Rectal smooth muscle tissue (tissue), 1 donor: Measurements from ENCODE around the gene TOPORS.
"Not testable (repeated sequence)": the region's sequence is repeated elsewhere in the genome, so short reads cannot be mapped to it uniquely, and the experiment has no call there.

Experiments
- H3K27ac ChIP-seq: one replicate; pipeline ENCODE4 v1.7.0; 2013; ENCODE audit warnings: low read depth, low read length, inconsistent platforms
- H3K27me3 ChIP-seq: one replicate; pipeline ENCODE4 v1.7.0; 2013; ENCODE audit warnings: low read length; ENCODE audit not compliant: control insufficient read depth, insufficient read depth
- H3K36me3 ChIP-seq: one replicate; pipeline ENCODE4 v1.7.0; 2013; ENCODE audit warnings: low read length; ENCODE audit not compliant: control insufficient read depth, insufficient read depth
- H3K4me1 ChIP-seq: one replicate; pipeline ENCODE4 v1.7.0; 2013; ENCODE audit warnings: low read length; ENCODE audit not compliant: control insufficient read depth, insufficient read depth
- H3K4me3 ChIP-seq: one replicate; pipeline ENCODE4 v1.7.0; 2013; ENCODE audit warnings: low read length
- H3K9ac ChIP-seq: one replicate; pipeline ENCODE4 v1.7.0; 2013; ENCODE audit warnings: low read length

Gene TOPORS

DNA sequence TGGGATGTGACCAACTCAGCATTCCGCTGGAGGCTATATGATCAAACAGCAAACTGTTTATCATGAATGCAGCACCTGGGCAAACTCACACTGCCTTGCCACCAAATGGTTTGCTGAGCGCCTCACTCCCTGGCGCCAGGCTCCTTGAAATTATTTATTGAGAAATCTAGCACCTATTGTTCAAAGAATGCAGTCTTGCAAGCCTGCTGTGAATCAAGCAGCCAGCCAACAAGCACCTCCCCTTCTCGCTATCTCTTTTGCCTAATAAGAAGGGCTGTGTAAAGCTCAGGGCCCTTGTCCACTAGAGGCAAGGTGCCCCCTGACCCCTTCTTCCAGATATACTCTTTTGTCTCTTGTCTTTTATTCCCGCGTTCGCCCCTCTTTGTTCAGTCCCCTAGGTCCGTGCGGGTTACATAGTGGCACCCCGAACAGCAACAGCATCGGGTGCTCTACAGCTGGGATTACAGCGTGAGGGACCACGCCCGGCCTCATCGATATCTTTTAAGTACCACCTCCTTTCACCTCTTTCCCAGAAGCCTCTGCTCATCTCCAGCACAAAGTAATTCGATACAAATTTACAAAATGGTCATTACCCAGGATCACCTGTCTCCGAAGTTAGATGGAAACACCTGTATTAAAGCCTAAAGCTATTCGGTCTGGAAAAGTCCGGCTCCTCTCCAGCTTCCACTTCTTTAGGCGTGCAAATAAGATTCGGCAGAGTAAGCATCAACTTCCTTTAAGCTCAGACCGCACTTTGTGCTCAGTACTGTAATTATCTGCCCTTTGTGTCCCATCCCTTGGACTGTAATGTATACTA is 27.3 kb downstream of the TOPORS start:
- H3K4me3 ChIP-seq, result peak overlapping the region; percentile 94
- peak overlapping the region; percentile 16 for H3K9ac ChIP-seq
- peak overlapping the region; percentile 92 for H3K27ac ChIP-seq
- H3K4me1 ChIP-seq, result peaks cover 3% of the 10 kb centered on the region
- H3K27me3 ChIP-seq, result no peaks in the 10 kb centered on the region
- no peaks in the 10 kb centered on the region for H3K36me3 ChIP-seq

DNA sequence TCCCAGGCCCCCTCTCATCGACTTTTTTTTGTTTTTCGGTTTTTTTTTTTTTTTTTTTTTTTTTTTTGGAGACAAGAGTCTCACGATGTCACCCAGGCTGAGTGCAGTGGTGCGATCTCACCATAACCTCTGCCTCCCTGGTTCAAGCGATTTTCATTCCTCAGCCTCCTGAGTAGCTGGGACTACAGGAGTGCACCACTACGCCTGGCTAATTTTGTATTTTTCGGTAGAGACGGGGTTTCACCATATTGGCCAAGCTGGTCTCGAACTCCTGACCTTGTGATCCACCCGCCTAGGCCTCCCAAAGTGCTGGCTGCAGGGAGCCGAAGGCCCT is 27.9 kb downstream of the TOPORS start:
- H3K9ac ChIP-seq, H3K4me1 ChIP-seq, H3K27me3 ChIP-seq, H3K36me3 ChIP-seq, H3K27ac ChIP-seq: not testable (repeated sequence)
- H3K4me3 ChIP-seq, result peak overlapping the region; percentile 94

DNA sequence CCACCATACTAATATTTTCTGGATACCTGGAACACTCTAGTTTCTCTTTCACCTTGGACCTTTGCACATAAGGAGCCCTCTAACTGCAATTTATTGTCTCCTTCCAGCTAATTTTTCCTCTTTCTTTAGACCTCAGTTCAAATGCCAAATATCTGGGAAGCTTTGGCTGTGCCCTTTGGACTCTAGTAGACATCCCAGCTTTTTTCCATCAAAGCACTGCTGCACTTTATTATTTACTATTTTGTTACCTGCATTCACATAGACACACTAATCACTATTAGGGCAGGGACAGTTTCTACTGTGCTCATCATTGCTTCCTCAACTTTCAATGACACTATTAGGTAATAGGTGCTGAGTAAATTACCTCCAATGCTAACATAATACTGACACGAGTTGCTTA is 28.5 kb downstream of the TOPORS start:
- H3K4me1 ChIP-seq, result peaks cover 3% of the 10 kb centered on the region
- no peak overlapping the region for H3K9ac ChIP-seq
- no peaks in the 10 kb centered on the region for H3K27me3 ChIP-seq
- H3K36me3 ChIP-seq, result no peaks in the 10 kb centered on the region
- no peak overlapping the region for H3K27ac ChIP-seq
- no peak overlapping the region for H3K4me3 ChIP-seq

DNA sequence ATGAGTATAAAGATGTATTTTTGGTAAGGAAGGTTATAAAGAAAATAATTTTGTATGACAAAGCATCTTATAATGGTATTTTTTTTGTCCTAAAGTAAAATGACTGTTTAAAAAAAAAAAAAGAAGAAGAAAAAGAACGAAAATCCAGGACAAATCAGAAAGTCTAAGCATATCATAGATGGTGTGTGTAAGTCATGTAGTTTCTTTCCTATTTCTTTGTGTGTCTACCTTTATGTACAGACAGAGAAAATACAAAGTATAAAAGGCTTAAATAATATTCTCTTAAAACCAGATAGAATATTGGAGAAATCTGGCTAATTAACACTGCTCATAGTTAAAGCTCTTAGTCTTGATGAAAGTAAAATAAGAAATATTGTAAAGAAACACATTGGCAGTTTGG is 34.1 kb downstream of the TOPORS start:
- Histone ChIP-seq H3K27me3 (no peaks in the 10 kb centered on the region), H3K4me3 (no peak overlapping the region), H3K36me3 (no peaks in the 10 kb centered on the region), H3K4me1 (no peaks in the 10 kb centered on the region), H3K27ac (no peak overlapping the region), H3K9ac (no peak overlapping the region)

DNA sequence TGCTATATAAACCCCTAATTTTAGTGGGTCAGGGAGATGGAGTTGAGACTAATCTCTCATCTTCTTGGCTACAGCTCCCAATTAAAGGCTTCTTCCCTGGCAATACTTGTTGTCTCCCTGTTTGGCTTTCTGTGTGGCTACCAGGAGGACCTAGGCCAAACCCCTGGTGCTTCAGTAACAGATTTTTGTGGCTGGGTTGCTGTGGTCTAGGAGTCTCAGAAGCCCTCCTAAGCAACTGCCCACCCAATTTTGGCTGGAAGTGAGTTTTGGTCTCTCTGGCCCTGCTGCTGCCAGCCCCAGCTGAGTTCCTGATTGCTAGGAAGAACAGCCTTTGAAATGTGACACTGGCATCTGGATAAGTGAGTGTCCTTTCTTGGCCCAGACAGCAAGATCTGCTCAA is 36.1 kb downstream of the TOPORS start:
- Histone ChIP-seq H3K4me1 (no peaks in the 10 kb centered on the region), H3K9ac (no peak overlapping the region), H3K27ac (no peak overlapping the region), H3K4me3 (no peak overlapping the region), H3K36me3 (no peaks in the 10 kb centered on the region), H3K27me3 (no peaks in the 10 kb centered on the region)

DNA sequence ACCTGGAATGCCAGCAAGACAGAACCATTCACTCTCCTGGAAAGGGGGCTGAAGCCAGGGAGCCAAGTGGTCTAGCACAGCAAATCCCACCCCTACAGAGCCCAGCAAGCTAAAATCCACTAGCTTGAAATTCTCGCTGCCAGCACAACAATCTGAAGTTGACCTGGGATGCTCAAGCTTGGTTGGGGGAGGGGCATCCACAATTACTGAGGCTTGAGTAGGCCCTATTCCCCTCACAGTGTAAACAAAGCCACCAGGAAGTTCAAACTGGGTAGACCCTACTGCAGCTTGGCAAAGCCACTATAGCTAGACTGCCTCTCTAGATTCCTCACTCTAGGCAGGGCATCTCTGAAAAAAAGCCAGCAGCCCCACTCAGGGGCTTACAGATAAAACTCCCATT is 43.7 kb downstream of the TOPORS start:
- Histone ChIP-seq H3K4me1 (no peaks in the 10 kb centered on the region), H3K36me3 (no peaks in the 10 kb centered on the region), H3K27me3 (no peaks in the 10 kb centered on the region), H3K27ac (no peak overlapping the region), H3K4me3 (no peak overlapping the region), H3K9ac (no peak overlapping the region)

DNA sequence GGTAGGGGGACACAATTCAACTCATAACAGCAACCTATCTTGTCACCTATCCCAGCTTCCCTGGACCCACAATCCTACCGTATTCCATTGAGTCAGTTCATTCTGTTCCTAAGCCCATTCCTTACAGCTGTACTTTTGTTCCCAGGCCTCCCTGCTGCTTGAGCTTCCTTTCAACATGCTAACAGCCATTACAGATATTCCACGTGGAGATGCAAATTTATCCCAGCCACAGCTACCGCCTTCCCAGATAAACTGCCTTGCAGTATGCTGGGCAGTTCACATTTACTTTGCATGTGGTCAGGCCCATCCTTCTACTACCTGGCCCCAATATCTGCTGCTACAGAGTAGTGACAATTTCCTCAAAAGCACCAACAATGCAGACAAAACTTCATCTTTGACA is 49.4 kb downstream of the TOPORS start:
- H3K9ac ChIP-seq, result no peak overlapping the region
- H3K4me1 ChIP-seq, result no peaks in the 10 kb centered on the region
- H3K36me3 ChIP-seq, result no peaks in the 10 kb centered on the region

DNA sequence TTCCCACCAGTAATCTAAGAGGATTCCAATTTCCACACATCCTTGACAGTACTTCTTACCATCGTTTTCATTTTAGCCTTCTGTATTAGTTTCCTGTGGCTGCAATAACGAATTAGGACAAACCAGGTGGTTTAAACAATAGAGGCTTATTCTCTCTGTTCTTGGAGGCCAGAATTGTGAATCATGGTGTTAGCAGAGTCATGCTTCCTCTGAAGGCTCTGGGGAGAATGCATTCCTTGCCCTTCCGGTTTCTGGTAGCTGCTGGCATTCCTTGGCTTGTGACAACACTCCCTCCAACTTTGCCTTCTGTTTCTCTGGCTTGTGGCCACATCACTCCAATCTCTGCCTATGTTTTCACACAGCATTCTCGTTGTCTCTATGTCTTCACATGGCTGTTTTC is 49.9 kb downstream of the TOPORS start:
- Histone ChIP-seq H3K9ac (no peak overlapping the region), H3K4me1 (no peaks in the 10 kb centered on the region), H3K36me3 (no peaks in the 10 kb centered on the region), H3K27me3 (no peaks in the 10 kb centered on the region), H3K4me3 (no peak overlapping the region), H3K27ac (no peak overlapping the region)

More for the DNA sequence above, 49.4 kb downstream of the TOPORS start:
- no peaks in the 10 kb centered on the region for H3K27me3 ChIP-seq
- no peak overlapping the region for H3K4me3 ChIP-seq
- no peak overlapping the region for H3K27ac ChIP-seq

DNA sequence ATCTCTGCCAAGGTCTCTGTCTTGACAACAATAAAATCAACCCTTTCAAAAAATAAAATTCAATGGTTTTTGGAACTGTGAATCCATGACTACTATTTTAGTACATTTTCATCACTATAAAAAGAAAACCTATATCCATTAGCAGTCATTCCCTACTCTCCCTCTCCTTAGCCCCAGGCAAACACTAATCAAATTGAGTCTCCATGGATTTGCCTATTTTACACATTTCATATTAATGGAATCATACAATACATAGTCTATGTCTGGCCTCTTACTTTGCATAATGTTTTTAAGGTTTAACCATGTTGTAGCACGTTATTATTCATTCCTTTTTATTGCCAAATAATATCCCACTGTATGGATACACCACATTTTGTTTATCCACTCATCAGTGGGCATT is 50.5 kb downstream of the TOPORS start:
- no peaks in the 10 kb centered on the region for H3K27me3 ChIP-seq
- H3K9ac ChIP-seq, result no peak overlapping the region
- H3K4me1 ChIP-seq, result no peaks in the 10 kb centered on the region
- no peak overlapping the region for H3K27ac ChIP-seq
- H3K4me3 ChIP-seq, result no peak overlapping the region
- no peaks in the 10 kb centered on the region for H3K36me3 ChIP-seq

DNA sequence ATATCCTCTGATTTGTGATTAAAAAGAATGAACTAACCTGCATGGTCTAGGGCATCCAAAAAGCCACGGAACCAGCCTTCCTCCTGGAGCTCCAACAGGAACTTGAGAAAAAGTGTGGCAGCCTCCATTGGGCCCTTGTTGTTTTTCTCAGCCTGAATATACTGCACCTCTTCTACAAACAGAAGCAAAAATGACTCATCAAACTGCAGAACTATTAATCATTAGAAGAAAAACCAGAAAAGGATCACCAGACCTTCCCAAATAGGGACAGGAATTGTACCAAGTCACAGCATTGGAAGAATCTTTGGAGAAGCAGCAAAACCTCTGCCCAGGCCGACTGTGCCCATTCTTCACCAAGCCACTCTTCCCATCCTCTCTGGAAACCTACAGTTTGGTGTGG is 51.6 kb downstream of the TOPORS start:
- Histone ChIP-seq H3K4me3 (no peak overlapping the region), H3K27me3 (no peaks in the 10 kb centered on the region)

DNA sequence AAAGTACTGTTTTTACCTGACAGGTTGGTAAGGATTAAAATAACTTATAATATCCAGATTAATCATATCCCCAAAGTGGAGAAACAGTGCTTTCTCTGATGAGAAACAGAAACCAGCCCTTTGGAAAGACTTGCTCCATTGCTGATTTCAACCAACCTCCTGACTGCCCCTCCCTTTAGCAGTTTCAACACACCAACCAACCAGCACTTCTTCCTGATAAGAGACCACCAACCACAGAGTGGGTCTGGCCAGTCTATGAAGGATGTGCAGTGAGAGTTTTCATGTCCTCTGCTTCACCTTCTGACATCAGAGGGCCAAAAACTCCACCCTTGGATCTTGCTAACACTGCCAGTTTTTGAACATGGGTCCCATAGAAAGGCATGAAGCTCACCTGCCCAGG is 54.5 kb downstream of the TOPORS start:
- no peaks in the 10 kb centered on the region for H3K4me1 ChIP-seq
- no peaks in the 10 kb centered on the region for H3K27me3 ChIP-seq
- no peaks in the 10 kb centered on the region for H3K36me3 ChIP-seq
- H3K4me3 ChIP-seq, result no peak overlapping the region
- no peak overlapping the region for H3K9ac ChIP-seq
- no peak overlapping the region for H3K27ac ChIP-seq

More for the DNA sequence above, 51.6 kb downstream of the TOPORS start:
- Histone ChIP-seq H3K9ac (no peak overlapping the region), H3K36me3 (no peaks in the 10 kb centered on the region), H3K27ac (no peak overlapping the region), H3K4me1 (no peaks in the 10 kb centered on the region)

DNA sequence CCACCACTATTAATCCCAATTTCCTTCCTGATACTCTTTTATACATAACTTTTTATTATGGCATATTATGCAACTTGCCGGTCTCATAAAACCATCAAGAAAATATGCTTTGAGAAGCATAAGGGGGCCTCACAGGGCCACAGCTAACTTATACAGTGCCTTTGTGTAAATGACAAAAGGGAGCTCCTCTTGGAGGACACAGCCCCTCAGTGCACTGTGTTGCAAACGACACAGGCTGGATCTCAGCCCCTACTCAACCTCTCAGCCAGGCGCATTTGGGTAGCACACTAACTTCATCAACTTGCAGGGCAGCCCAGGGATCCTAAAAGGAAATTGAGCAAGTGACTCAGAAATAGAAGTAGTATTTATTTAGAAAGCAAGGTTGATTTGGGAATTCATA is 61.8 kb downstream of the TOPORS start:
- Histone ChIP-seq H3K27ac (no peak overlapping the region), H3K4me1 (no peaks in the 10 kb centered on the region), H3K4me3 (no peak overlapping the region), H3K27me3 (no peaks in the 10 kb centered on the region), H3K36me3 (peaks cover 20% of the 10 kb centered on the region), H3K9ac (no peak overlapping the region)
